ENCODE data around the gene CKLF.

GRCh38 chr16:66503030-66503429 lies 49.3 kb upstream of the CKLF start:
- TF ChIP-seq CTCF (conservative IDR thresholded peaks at IDR 0.05; ENCODE audit: low read depth, low read length) (no peak), EZH2 (IDR thresholded peaks at IDR 0.05; ENCODE audit: borderline replicate concordance, low read depth, low read length, poor library complexity, severe bottlenecking) (no peak)

Measured in A673 (cell line).